GM19438 (cell line): ENCODE measurements around the gene PLXNA3.
"Not testable (repeated sequence)": the region's sequence is repeated elsewhere in the genome, so short reads cannot be mapped to it uniquely, and the experiment has no call there.

Experiments used
- ATAC-seq: cut with Tn5 transposase; IDR thresholded peaks from one replicate; pipeline ENCODE4 v1.9.1; 2021; ENCODE audit warnings: low read depth; ENCODE audit not compliant: unreplicated experiment

Gene PLXNA3

GRCh38 chrX:154494715-154495114 lies 36.6 kb downstream of the PLXNA3 start:
- ATAC-seq: no peak

- ATAC-seq: no peak
Measured at GRCh38 chrX:154495472-154495922, 37.4 kb downstream of the PLXNA3 start.

- ATAC-seq: not testable (repeated sequence)
Measured at GRCh38 chrX:154496591-154497137, 38.6 kb downstream of the PLXNA3 start.

- ATAC-seq: not testable (repeated sequence)
Measured at GRCh38 chrX:154501423-154501822, 43.3 kb downstream of the PLXNA3 start.

GRCh38 chrX:154502098-154502497 lies 44.0 kb downstream of the PLXNA3 start:
- no peak for ATAC-seq

- ATAC-seq: no peak
Measured at GRCh38 chrX:154502989-154503388, 44.9 kb downstream of the PLXNA3 start.

- no peak for ATAC-seq
Measured at GRCh38 chrX:154505734-154506133, 47.7 kb downstream of the PLXNA3 start.

- ATAC-seq: no peak
Measured at GRCh38 chrX:154506483-154507332, 48.6 kb downstream of the PLXNA3 start.

- no peak for ATAC-seq
Measured at GRCh38 chrX:154507673-154508383, 49.7 kb downstream of the PLXNA3 start.

GRCh38 chrX:154508384-154508745 lies 50.3 kb downstream of the PLXNA3 start:
- no peak for ATAC-seq

- no peak for ATAC-seq
Measured at GRCh38 chrX:154509455-154509854, 51.4 kb downstream of the PLXNA3 start.

- no peak for ATAC-seq
Measured at GRCh38 chrX:154511761-154512160, 53.7 kb downstream of the PLXNA3 start.

GRCh38 chrX:154512879-154513553 lies 54.9 kb downstream of the PLXNA3 start:
- ATAC-seq: no peak

- no peak for ATAC-seq
Measured at GRCh38 chrX:154513716-154514115, 55.6 kb downstream of the PLXNA3 start.

- no peak for ATAC-seq
Measured at GRCh38 chrX:154515090-154515965, 57.2 kb downstream of the PLXNA3 start.

GRCh38 chrX:154515966-154516655 lies 58.0 kb downstream of the PLXNA3 start, which contains the start of gene FAM3A:
Gene FAM3A, minus strand, starts transcription at chrX:154516232. Its CDS starts 460 bp downstream, at chrX:154515772.
- peak; percentile 86 for ATAC-seq

- ATAC-seq: peak; percentile 5
Measured at GRCh38 chrX:154516656-154517100, 58.6 kb downstream of the PLXNA3 start.

GRCh38 chrX:154517101-154517781 lies 59.2 kb downstream of the PLXNA3 start:
- ATAC-seq: no peak

GRCh38 chrX:154519389-154519788 lies 61.3 kb downstream of the PLXNA3 start:
- no peak for ATAC-seq
